Ammon's horn (tissue), 1 donor: ENCODE results near the gene PXDN.

Experiments
- DNase-seq: peaks from one replicate; pipeline ENCODE4 v3.0.0-alpha.2; 2016; ENCODE audit warnings: low spot score

PXDN gene

GRCh38 chr2:1754046-1754445 lies 9.7 kb upstream of the PXDN start:
- no peak for DNase-seq

- DNase-seq, result no peak
These were observed 8.4 kb upstream of the PXDN start for GRCh38 chr2:1752751-1753150.

GRCh38 chr2:1751767-1752725 lies 7.7 kb upstream of the PXDN start:
- no peak for DNase-seq

DNA sequence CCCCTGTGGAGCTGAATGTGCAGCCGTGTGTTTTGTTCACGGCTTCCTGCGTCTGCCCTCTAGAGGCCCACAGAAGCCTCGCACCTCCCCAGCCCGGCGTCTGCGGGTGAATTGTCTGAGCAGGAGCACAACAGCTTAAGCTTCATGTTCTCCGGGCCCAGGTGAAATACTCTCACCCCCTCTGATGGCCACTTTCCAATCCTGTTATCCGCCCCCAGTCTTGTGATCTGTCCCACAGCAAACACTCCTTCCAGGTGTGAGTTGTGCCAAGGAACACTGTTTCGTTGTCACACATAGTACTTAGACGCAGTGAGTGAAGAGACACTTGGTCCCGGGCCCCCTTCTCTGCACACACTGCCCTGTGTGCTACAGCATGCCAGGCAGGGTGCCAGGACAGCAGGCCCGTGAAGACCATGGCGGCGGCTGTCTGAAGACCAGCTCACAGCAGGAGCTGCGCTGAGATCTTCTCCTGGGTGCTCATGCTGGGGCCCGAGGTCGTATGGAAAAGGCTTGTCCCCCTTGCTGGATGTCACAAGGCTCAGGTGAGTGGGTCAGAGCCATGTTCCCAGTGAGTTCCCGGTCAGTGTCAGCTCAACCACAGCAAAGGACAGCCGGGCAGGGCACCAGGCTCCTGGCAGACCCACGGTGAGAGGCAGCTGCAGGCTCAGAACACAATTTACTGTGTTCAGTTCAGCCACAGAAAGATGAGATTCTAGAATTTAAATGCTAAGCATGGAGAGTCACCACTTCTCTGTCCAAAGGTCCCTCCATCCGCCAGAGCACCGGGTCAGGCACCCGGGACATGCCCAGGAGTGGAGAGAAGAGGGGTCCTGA lies 6.8 kb upstream of the PXDN start:
- DNase-seq, result peak; percentile 83

- no peak for DNase-seq
These were observed 6.1 kb upstream of the PXDN start for GRCh38 chr2:1750270-1750932.

DNA sequence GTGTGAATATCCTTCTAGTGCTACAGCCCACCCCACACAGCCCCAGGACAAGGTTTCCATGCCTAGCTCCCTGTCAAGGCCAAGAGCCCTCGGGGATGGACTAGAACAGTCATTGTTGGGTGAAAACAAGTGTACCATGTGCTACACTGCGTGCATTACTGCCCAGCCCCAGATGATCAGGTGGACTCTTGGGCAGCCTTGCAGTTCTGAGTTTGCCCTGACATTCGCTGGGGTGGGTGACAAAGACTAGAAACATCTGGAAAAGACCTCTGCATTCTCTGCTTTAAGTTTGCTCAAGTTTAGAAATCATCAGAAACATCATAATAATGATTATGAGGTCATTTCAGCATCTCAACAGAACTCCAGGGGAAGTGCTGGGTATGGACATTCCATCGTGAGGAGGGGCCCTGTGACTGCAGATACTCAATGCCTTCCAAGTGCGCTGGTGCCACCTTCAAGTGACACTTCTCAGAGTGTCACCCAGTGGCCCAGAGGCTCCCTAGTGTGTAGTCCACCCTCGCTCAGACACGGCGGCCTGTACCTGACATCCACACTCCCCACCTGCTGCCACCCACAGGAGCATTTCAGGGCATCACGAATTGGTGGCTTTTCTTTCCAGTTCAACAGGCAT lies 5.3 kb upstream of the PXDN start:
- DNase-seq, result no peak

DNA sequence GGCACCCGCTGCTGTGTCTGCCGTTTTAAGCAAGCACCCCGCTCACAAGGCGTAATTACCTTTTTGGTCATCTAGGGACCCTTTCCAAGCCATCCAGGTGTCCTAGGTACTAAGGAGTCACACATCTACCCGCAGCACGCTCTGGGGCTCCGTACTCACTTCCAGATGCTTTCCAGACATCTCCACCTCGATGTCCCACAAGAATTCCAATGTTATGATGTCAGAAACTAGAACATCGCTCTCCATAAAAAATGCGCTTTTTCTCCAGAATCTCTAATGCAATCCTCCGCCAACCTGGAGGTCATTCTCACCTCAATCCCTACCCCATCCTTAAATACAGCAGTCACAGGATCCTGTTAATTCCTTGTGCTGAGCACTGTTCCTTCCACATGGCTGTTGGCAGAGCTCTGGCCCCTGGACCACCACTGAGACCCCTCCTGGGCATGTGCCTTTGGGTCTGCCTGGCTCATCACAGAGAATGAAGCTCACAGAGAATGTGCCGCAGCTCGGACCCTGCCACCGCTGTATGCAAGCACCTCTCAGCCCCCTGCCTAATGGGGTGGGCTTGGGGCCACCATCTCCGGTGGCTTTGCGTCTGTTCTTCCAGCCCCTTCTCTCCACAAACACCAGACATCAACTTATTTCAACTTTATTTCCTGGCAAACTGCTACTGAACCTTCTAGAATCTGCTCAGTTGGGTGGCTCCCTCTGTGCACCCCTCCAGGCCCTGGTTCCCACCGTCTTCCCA lies 4.6 kb upstream of the PXDN start:
- no peak for DNase-seq

- DNase-seq, result no peak
These were observed 3.9 kb upstream of the PXDN start for GRCh38 chr2:1748176-1748740.

GRCh38 chr2:1747065-1747941 lies 3.0 kb upstream of the PXDN start:
- no peak for DNase-seq

DNA sequence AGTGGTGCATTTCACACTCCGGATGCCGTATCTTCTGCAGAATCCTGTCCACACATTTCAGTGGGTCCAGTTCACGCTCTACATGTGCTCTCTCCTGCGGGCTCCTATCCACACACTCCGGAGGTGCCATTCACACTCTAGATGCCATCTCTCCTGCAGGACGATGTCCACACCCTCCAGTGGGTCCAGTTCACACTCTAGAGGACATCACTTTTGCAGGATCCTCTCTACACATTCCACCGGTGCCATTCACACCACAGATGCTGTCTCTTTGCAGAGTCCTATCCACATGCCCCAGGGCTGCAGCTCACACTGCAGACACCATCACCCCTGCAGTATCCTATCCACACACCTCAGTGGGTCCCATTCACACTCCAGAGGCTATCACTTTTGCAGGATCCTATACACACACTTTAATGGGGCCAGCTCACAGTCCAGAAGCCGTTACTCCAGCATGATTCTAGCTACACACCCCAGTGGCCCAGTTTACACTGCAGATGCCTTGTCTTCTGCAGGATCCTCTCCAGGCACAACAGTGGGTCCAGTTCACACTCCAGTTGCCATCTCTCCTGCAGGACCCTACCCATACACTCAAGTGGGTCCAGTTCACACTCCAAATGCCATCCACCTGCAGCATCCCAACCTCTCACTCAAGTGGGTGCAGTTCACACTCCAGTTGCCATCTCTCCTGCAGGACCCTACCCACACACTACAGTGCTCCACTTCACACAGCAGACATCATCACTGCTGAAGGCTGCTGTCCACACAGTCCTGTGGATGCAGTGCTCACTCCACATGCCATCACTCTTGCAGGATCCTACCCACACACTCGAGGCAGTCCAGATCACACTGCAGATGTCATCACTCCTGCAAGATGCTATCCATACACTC lies 2.1 kb upstream of the PXDN start:
- no peak for DNase-seq

DNA sequence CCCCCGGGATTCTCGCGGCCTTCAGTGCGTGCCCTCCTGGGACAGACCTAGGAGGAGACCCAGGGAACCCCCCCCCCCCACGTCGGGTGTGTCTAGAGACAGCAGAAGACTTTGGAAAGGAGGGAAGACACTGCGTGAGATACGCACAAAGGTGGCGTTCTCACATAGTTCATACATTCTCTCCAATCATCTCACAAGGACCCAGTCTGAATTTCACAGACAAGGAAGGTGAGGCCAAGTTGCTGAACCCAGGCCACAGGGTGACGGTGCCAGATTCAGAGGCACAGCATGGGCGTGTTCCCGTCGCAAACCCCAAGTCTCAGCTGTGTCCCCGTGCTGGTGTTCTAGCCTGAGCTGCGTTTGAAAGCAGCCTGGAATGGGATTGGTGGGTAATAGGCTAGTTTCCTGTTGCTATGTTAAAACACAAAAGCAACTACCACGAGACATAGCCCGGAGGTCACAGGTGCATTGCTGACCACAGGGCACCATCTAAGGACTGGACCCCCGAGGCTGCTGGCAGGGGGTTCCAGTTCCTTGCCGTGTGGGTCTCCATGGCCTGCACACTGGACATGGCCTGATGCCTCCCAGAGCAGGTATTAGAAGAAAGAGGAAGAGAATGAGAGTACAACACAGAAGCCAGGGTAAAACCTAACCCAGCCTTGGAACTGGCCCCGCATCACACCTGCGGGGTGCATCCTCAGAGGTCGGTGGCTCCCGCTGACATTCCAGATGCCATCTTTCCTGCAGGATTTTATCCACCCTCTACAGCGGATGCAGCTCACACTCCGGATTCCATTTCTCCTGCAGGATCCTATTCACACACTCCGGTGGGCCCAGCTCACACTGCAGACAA lies 1.1 kb upstream of the PXDN start:
- no peak for DNase-seq

DNA sequence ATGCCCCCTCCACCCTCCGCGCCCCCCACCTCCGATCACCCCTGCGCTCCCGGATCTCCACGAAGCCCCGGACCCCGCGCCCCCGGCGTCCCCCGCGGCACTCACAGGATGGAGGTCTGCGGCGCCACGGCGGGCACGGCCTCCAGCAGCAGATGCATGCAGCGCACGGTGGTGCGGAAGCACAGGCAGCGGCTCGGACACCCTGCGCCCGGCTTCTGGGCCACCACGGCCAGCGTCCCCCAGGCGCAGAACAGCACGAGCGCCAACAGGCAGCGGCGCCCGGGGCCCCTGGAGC lies 217 bp downstream of the PXDN start:
- DNase-seq, result no peak

GRCh38 chr2:1743396-1744150 lies 742 bp downstream of the PXDN start:
- DNase-seq, result no peak

DNA sequence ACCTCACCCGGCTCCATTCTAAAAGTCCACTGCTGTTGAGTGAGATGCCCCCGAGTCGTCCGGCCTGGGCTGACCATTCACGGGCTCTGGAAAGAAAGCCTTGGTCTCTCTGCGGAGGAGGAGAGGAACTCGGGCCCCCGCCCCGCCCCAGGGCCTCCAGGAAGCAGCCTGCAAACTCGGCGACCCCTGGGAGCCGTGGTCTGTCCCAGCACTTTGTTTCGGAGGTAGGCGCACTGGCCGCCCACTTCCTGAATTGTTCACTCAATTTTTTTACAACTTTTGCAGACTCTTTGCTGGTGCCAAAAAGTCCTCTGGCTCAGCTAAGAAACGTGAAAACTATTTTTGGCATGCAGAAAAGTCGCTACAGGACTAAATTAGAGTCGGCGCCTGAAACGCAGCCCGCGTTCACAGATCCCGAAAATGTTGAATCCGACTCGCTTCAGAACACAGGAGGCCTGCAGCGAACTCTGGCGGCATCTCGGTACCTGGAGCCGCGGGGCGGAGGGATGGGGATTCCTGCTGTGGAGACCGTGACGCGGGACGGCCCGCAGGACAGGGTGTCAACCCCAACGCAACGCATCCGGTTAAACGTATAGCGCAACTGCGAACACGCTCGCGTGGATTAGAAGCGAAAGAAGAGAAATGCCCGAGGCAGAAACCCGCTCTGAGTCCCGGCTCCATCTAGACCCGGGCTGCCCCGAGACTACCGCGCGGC lies 1.5 kb downstream of the PXDN start:
- DNase-seq, result peak; percentile 66

GRCh38 chr2:1742301-1742680 lies 2.0 kb downstream of the PXDN start:
- DNase-seq, result no peak

GRCh38 chr2:1741851-1742250 lies 2.5 kb downstream of the PXDN start:
- DNase-seq, result no peak
